ENCODE results near the gene GET4. TPM values are rescaled to one million over a fixed set of nuclear protein-coding genes. Genes with fewer than 3 reads are reported as not detected.

Gene GET4
- total RNA-seq, 1 donor from 2014 or later, result 35.8 TPM

GRCh38 chr7:911791-912480, 35.6 kb downstream of the GET4 start:
- Histone ChIP-seq H3K36me3 (no peaks in the 10 kb centered on the region), H3K4me3 (no peak overlapping the region), H3K27ac (no peak overlapping the region), H3K9me3 (no peaks in the 10 kb centered on the region), H3K4me1 (peaks cover 24% of the 10 kb centered on the region), H3K27me3 (no peaks in the 10 kb centered on the region)
- no peak for DNase-seq (ENCODE audit: extremely low spot score in 2 of 2)
- intact Hi-C loops (cut with DNase I), result no loop called here
- TF ChIP-seq CTCF (IDR thresholded peaks at IDR 0.05), result no peak
- no peak for TF ChIP-seq POLR2AphosphoS5 (IDR thresholded peaks at IDR 0.05; ENCODE audit: insufficient read depth in 1 of 2, low read depth in 1 of 2)
- no peak for TF ChIP-seq POLR2A (IDR thresholded peaks at IDR 0.05)

- intact Hi-C loops (cut with DNase I), result no loop called here
- no peak overlapping the region for H3K4me3 ChIP-seq
- no peak overlapping the region for H3K27ac ChIP-seq
- H3K9me3 ChIP-seq, result no peaks in the 10 kb centered on the region
- peaks cover 18% of the 10 kb centered on the region for H3K4me1 ChIP-seq
- no peaks in the 10 kb centered on the region for H3K27me3 ChIP-seq
- DNase-seq (ENCODE audit: extremely low spot score in 2 of 2), result no peak
- H3K36me3 ChIP-seq, result no peaks in the 10 kb centered on the region
- TF ChIP-seq CTCF (IDR thresholded peaks at IDR 0.05), result no peak
- TF ChIP-seq POLR2AphosphoS5 (IDR thresholded peaks at IDR 0.05; ENCODE audit: insufficient read depth in 1 of 2, low read depth in 1 of 2), result no peak
- no peak for TF ChIP-seq POLR2A (IDR thresholded peaks at IDR 0.05)
These were observed 37.6 kb downstream of the GET4 start for GRCh38 chr7:913736-914520.

DNA sequence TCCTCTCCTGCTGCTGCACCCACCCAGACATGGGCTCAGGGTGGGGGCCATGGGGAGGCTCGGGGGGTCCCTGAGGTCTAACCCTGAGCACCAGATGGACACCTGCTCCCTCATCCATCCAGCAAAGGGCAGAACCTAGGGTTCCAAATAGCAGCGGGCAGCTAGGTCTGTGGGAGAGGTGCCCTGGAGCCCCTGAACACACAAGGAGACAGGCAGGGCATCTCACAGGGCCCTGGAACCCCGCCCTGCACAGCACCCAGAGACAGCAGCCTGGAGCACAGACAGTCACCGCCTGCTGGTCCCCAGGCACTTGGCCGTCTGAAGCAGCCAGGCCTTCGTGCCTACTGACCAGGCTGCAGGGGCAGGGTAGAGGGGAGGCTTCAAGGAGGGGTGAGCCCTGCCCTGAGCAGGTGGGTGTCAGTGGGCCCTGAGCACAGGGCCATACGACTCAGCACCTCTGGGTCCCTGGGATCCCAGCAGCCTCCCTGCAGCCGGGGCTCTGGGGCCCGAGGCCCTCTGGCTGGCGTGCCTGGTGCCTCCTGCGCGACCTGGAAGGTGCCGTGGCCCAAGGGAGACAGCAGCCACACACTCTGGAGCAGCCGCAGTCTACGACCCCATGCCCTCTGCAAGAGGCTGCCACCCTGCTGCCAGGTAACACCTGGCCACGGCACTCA, 38.3 kb downstream of the GET4 start:
- intact Hi-C loops (cut with DNase I), result no loop called here
- H3K9me3 ChIP-seq, result no peaks in the 10 kb centered on the region

GRCh38 chr7:915291-916218, 39.2 kb downstream of the GET4 start:
- intact Hi-C loops (cut with DNase I), result no loop called here
- TF ChIP-seq POLR2AphosphoS5 (IDR thresholded peaks at IDR 0.05; ENCODE audit: insufficient read depth in 1 of 2, low read depth in 1 of 2) (no peak), CTCF (IDR thresholded peaks at IDR 0.05) (no peak), POLR2A (IDR thresholded peaks at IDR 0.05) (no peak)
- no peaks in the 10 kb centered on the region for H3K36me3 ChIP-seq
- DNase-seq (ENCODE audit: extremely low spot score in 2 of 2), result no peak
- peaks cover 16% of the 10 kb centered on the region for H3K4me1 ChIP-seq
- H3K9me3 ChIP-seq, result no peaks in the 10 kb centered on the region
- H3K4me3 ChIP-seq, result no peak overlapping the region
- no peaks in the 10 kb centered on the region for H3K27me3 ChIP-seq
- H3K27ac ChIP-seq, result no peak overlapping the region

More for the DNA sequence above, 38.3 kb downstream of the GET4 start:
- TF ChIP-seq CTCF (IDR thresholded peaks at IDR 0.05) (no peak), POLR2AphosphoS5 (IDR thresholded peaks at IDR 0.05; ENCODE audit: insufficient read depth in 1 of 2, low read depth in 1 of 2) (no peak), POLR2A (IDR thresholded peaks at IDR 0.05) (no peak)
- no peaks in the 10 kb centered on the region for H3K27me3 ChIP-seq
- no peak overlapping the region for H3K4me3 ChIP-seq
- no peaks in the 10 kb centered on the region for H3K36me3 ChIP-seq
- H3K4me1 ChIP-seq, result peaks cover 16% of the 10 kb centered on the region
- no peak for DNase-seq (ENCODE audit: extremely low spot score in 2 of 2)
- no peak overlapping the region for H3K27ac ChIP-seq
